GM12865 (cell line): ENCODE measurements around the gene OR2A2.

ENCODE experiments used
- DNase-seq: peaks from one replicate; pipeline ENCODE4 v3.0.0; 2010; ENCODE audit warnings: low read depth
- H3K4me3 ChIP-seq: 2 replicates; pipeline ENCODE4 v1.5.1; 2011; ENCODE audit warnings: mild to moderate bottlenecking, low read depth, low read length, control low read depth
- TF ChIP-seq, protein P1 (sequence below): IDR thresholded peaks from 2 replicates; pipeline ENCODE4 v1.5.1; 2011; ENCODE audit warnings: low read length, control low read depth, low read depth, inconsistent platforms; ENCODE audit not compliant: insufficient read depth; ENCODE audit errors: missing control alignments

OR2A2 gene, protein sequence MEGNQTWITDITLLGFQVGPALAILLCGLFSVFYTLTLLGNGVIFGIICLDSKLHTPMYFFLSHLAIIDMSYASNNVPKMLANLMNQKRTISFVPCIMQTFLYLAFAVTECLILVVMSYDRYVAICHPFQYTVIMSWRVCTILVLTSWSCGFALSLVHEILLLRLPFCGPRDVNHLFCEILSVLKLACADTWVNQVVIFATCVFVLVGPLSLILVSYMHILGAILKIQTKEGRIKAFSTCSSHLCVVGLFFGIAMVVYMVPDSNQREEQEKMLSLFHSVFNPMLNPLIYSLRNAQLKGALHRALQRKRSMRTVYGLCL

DNA sequence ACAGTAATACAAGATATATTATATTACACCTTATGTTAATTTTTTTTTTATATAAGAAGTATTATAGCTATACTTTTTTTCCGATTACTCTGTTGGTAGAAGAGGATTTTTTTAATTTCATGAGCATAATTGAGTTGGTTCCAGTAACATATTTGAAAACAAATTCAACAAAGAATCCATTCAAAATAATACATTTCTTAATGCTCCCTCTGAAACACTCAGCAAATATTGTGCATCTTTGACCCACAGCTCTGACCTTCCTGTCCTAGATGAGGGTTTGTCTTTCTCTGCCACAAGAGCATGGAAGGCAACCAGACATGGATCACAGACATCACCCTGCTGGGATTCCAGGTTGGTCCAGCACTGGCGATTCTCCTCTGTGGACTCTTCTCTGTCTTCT, at the start of gene OR2A2:
TSS of gene OR2A2 (plus strand) at position 301 of the 400 bp plus-strand sequence. CDS start at position 301, 0 bp downstream.
- TF ChIP-seq, protein P1, sequence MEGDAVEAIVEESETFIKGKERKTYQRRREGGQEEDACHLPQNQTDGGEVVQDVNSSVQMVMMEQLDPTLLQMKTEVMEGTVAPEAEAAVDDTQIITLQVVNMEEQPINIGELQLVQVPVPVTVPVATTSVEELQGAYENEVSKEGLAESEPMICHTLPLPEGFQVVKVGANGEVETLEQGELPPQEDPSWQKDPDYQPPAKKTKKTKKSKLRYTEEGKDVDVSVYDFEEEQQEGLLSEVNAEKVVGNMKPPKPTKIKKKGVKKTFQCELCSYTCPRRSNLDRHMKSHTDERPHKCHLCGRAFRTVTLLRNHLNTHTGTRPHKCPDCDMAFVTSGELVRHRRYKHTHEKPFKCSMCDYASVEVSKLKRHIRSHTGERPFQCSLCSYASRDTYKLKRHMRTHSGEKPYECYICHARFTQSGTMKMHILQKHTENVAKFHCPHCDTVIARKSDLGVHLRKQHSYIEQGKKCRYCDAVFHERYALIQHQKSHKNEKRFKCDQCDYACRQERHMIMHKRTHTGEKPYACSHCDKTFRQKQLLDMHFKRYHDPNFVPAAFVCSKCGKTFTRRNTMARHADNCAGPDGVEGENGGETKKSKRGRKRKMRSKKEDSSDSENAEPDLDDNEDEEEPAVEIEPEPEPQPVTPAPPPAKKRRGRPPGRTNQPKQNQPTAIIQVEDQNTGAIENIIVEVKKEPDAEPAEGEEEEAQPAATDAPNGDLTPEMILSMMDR = no peak
- no peak for DNase-seq
- H3K4me3 ChIP-seq = no peak within 1 kb of the TSS

DNA sequence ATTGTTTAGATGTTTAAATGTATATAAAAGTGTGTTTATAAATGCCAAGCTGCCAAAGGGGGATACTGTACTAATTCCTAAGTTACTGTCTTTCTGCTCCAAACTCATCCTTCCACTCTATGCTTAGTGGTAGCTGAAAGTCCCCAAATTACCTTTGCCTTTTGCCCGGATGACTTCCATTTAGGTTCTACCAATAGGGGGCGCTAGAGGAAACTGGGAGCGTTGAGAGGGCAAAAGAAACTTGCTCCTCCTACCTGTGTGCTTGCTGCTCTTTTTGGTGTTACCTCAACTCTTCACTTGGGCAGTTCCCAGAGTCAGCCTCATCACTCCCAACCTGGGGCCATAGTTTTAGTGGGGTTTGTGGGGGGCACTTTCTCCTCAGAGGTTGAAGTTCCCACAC, 45.7 kb upstream of the OR2A2 start:
- peak; percentile 13 for DNase-seq
- TF ChIP-seq, protein P1 = peak; percentile 38
- no peak overlapping the region for H3K4me3 ChIP-seq

DNA sequence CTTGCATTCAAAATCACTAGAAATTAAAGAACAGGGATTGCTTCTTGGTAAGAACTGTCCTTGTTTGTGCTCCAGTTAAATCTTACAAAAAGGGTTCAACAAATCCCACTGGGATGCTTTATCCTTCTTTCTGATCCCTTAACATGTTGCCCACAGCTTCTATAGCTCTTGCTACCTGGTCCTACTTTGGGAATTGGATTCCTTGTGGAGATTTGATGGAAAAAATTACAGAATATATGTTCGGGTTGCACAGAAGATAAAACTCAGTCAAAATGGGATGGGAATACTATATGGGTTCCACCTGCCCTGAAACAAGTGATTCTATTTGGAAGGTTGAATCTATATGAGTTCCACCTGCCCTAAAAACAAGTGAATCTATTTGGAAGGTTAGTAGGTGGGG, 39.9 kb upstream of the OR2A2 start, which contains the start of gene OR2A25:
TSS of gene OR2A25 (plus strand) at position 301 of the 400 bp plus-strand sequence. CDS start 4,409 bp downstream, outside the sequence.
- no peak for DNase-seq
- TF ChIP-seq, protein P1 = no peak
- H3K4me3 ChIP-seq = no peak within 1 kb of the TSS

DNA sequence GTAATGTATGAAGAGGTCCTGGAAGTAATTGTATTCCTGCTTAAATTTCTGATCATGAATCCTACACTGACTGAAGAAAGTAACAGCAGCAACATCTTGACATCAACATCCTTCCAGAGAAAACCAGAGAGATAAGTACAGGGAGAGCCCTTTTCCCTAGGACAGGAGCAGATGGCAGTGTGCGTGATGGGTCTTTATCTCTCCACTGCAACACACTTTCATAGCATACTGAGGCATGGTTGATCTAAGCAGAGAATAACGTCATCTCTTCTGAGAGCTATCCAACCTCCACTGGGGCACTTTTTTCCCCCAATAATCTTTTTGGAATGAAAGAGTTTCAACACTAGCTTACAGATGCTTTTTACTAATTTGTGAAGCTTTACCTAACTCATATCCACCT, 39.4 kb upstream of the OR2A2 start:
- TF ChIP-seq, protein P1 = no peak
- H3K4me3 ChIP-seq = no peak overlapping the region
- DNase-seq = no peak

DNA sequence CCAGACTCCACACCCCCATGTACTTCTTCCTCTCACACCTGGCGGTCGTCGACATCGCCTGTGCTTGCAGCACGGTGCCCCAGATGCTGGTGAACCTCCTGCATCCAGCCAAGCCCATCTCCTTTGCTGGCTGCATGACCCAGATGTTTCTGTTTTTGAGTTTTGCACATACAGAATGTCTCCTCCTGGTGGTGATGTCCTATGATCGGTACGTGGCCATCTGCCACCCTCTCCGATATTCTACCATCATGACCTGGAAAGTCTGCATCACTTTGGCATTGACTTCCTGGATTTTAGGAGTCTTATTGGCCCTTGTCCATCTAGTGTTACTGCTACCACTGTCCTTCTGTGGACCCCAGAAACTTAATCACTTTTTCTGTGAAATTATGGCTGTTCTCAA, 35.0 kb upstream of the OR2A2 start:
- no peak overlapping the region for H3K4me3 ChIP-seq
- TF ChIP-seq, protein P1 = no peak
- no peak for DNase-seq

DNA sequence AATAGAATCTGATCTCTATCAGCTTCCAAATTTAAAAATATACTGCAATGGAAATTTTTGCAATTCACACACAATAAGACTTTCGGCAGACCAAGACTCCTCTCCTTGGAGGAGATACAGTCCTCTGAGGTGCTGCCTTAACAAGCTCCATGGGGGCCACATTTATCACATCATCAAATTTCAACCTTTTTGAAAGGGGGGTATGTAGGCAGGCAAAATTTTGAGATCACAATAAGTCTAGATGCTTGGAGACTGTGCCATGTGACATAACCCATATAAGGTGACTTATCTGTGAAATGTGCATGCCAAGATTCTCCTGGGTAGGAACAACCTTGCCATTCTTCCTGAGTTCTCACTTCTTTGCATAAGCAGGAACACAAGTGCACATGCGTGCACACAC, 23.4 kb upstream of the OR2A2 start, which contains the start of gene OR2A12:
TSS of gene OR2A12 (plus strand) at position 301 of the 400 bp plus-strand sequence. CDS start 8,830 bp downstream, outside the sequence.
- DNase-seq = no peak
- TF ChIP-seq, protein P1 = no peak
- H3K4me3 ChIP-seq = no peak within 1 kb of the TSS
